Measurements from ENCODE around the gene C1QTNF1.

The C1QTNF1 gene

GRCh38 chr17:79048826-79049755 is 25.1 kb downstream of the C1QTNF1 start:
- TF ChIP-seq CTCF (IDR thresholded peaks at IDR 0.05; ENCODE audit: control insufficient read depth, extremely low read depth, insufficient read depth): no peak
- DNase-seq (ENCODE audit: low read depth): no peak
- H3K4me3 ChIP-seq (ENCODE audit: low read depth, low read length): no peak overlapping the region

GRCh38 chr17:79049821-79050220 is 25.9 kb downstream of the C1QTNF1 start:
- DNase-seq (ENCODE audit: low read depth): no peak
- no peak overlapping the region for H3K4me3 ChIP-seq (ENCODE audit: low read depth, low read length)
- no peak for TF ChIP-seq CTCF (IDR thresholded peaks at IDR 0.05; ENCODE audit: control insufficient read depth, extremely low read depth, insufficient read depth)

DNA sequence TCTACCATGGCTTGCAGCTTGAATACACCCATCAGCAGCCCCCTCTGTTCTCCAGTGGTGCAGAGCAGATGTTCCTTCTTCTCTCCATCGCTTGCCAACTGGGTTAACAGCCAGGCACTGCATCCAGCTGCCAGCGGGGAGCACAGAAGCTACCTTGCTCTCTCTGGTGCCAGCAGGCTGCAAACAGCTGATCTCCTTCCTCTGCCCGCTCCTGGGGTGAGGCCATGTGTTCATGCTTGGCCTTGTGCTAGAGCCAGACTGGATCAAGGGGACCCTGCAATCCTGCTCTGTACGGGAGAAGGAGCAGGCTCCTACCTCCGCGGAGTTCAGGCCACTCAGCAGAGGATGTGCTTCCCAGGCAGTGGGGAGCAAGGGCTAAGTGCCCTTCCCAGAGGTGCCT is 26.6 kb downstream of the C1QTNF1 start:
- H3K4me3 ChIP-seq (ENCODE audit: low read depth, low read length): no peak overlapping the region
- no peak for DNase-seq (ENCODE audit: low read depth)

DNA sequence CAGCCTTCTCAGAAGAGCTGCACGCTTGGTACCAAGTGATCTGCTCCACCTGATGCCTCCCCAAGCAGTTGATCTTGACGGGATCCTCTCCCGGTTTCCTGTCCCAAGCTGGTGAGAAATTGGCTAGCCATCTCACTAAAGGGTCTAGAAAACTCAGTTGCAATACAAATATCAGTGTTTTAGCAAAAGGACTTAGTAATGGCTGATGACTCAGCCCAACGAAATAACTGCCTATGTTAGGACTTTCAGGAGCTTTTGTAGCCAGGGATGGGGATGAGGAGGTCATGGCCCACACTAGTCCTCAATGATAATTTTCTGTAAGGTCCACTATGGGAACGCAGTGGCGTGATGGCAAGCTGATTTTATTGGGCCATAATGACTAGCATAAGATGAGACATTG is 27.3 kb downstream of the C1QTNF1 start:
- no peak overlapping the region for H3K4me3 ChIP-seq (ENCODE audit: low read depth, low read length)
- no peak for DNase-seq (ENCODE audit: low read depth)
- no peak for TF ChIP-seq CTCF (IDR thresholded peaks at IDR 0.05; ENCODE audit: control insufficient read depth, extremely low read depth, insufficient read depth)

More for the DNA sequence above, 26.6 kb downstream of the C1QTNF1 start:
- TF ChIP-seq CTCF (IDR thresholded peaks at IDR 0.05; ENCODE audit: control insufficient read depth, extremely low read depth, insufficient read depth): no peak

GRCh38 chr17:79052131-79052530 is 28.2 kb downstream of the C1QTNF1 start:
- TF ChIP-seq CTCF (IDR thresholded peaks at IDR 0.05; ENCODE audit: control insufficient read depth, extremely low read depth, insufficient read depth): no peak
- no peak for DNase-seq (ENCODE audit: low read depth)

GRCh38 chr17:79053251-79053925 is 29.4 kb downstream of the C1QTNF1 start:
- no peak for TF ChIP-seq CTCF (IDR thresholded peaks at IDR 0.05; ENCODE audit: control insufficient read depth, extremely low read depth, insufficient read depth)
- H3K4me3 ChIP-seq (ENCODE audit: low read depth, low read length): no peak overlapping the region
- no peak for DNase-seq (ENCODE audit: low read depth)

More at GRCh38 chr17:79052131-79052530, 28.2 kb downstream of the C1QTNF1 start:
- H3K4me3 ChIP-seq (ENCODE audit: low read depth, low read length): no peak overlapping the region

All from LNCaP clone FGC (cell line).